Fibroblast of pulmonary artery (primary cell): ENCODE results near the gene ATG2B.
"Not testable (repeated sequence)": the region's sequence is repeated elsewhere in the genome, so short reads cannot be mapped to it uniquely, and the experiment has no call there.

Source experiments
- DNase-seq: peaks from one replicate; pipeline ENCODE4 v3.0.0-alpha.2; 2010; ENCODE audit warnings: low read depth
- H3K4me3 ChIP-seq: replicated peaks from 2 replicates; pipeline ENCODE4 v1.5.1; 2011; ENCODE audit warnings: low read depth, mild to moderate bottlenecking, control low read depth, low read length, moderate library complexity
- TF ChIP-seq, protein P1 (sequence below): IDR thresholded peaks from 2 replicates; pipeline ENCODE4 v1.5.1; 2011; ENCODE audit warnings: mild to moderate bottlenecking, control low read depth, low read length, inconsistent platforms; ENCODE audit errors: missing control alignments

The ATG2B gene

DNA sequence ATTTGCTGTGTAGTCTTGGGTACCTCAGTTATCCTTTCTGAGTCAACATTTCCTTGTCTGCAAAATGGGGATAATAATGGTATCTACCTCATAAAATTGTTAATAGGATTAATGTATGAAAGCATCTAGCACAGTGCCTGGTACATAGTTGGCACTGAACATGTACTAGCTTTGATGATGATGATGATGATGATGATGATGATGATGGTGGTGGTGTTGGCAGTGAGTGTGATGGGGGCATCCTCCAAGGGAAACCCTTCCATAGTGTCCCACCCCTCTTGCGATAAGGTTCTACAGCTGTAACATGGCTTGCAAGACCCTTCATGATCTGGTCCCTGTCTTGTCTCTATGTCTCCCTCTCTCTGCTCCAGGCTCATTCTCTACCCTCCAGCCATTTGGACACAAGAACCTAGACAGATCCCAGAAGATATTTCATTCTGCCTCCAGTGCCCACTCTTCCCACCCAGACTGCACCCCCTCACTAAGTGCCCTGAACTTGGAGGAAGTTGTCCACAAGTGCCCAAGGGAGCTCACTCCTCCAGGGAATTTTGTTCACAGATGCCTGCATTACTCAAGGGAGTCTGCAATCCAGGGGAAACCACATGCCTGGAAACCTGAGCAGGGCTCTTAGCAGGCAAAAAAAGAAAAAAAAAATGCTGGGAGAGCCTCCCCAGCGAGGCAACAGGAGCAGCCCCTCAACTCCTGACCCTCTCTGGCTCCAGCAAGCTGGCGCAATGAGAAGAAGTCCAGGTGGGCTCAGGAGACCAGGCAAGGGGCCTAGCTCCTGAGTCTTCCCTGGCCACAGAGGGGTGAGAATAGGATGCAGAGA lies 117.2 kb downstream of the ATG2B start:
- DNase-seq = no peak

DNA sequence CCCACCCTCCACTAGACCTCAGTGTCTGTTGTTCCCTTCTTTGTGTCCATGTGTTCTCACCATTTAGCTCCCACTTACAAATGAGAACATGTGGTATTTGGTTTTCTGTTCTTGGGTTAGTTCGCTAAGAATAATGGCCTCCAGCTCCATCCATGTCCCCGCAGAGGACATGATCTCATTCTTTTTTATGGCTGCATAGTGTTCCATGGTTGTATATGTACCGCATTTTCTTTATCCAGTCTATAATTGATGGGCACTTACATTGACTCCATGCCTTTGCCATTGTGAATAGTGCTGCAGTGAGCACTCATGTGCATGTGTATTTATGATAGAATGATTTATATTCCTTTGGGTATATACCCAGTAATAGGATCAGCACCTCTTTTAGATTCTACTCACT lies 118.1 kb downstream of the ATG2B start:
- not testable (repeated sequence) for H3K4me3 ChIP-seq

More for the DNA sequence above, 117.2 kb downstream of the ATG2B start:
- no peak overlapping the region for H3K4me3 ChIP-seq
- TF ChIP-seq, protein P1, sequence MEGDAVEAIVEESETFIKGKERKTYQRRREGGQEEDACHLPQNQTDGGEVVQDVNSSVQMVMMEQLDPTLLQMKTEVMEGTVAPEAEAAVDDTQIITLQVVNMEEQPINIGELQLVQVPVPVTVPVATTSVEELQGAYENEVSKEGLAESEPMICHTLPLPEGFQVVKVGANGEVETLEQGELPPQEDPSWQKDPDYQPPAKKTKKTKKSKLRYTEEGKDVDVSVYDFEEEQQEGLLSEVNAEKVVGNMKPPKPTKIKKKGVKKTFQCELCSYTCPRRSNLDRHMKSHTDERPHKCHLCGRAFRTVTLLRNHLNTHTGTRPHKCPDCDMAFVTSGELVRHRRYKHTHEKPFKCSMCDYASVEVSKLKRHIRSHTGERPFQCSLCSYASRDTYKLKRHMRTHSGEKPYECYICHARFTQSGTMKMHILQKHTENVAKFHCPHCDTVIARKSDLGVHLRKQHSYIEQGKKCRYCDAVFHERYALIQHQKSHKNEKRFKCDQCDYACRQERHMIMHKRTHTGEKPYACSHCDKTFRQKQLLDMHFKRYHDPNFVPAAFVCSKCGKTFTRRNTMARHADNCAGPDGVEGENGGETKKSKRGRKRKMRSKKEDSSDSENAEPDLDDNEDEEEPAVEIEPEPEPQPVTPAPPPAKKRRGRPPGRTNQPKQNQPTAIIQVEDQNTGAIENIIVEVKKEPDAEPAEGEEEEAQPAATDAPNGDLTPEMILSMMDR = no peak

DNA sequence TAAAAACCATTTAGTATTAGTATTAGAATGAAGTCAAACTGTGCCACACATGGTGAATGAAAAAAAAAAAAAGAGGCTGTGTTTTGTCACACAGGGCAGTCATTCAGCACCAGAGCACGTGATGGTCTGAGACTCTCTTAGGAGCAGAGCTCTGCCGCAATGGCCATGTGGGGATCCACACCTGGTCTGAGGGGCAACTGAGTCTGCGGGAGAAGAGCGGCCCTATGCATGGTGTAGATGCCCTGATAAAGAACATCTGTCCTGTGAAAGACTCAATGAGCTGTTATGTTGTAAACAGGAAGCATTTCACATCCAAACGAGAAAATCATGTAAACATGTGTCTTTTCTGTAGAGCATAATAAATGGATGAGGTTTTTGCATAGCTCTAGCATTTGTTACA lies 119.4 kb downstream of the ATG2B start:
- H3K4me3 ChIP-seq = no peak overlapping the region
- no peak for DNase-seq
- TF ChIP-seq, protein P1 = no peak

More for the DNA sequence above, 118.1 kb downstream of the ATG2B start:
- DNase-seq = not testable (repeated sequence)

DNA sequence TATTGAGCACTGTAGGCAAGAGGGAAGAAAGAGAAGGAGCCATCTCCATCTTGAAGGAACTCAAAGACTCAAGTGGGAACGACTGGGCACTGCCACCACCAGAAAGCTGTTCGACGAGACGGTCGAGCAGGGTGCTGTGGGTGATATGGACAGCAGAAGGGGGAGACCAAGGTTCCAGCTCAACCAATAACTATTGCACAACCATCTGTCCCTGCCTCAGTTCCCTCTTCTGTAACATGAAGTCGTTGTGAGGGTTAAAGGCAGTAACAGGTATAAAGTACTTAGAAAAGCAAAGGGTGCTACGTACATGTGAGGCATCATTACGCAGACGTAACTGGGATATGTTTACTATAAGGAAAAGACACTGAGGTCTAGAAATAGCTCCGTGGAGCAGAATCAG lies 121.0 kb downstream of the ATG2B start:
- DNase-seq = no peak
- TF ChIP-seq, protein P1 = no peak
- no peak overlapping the region for H3K4me3 ChIP-seq

DNA sequence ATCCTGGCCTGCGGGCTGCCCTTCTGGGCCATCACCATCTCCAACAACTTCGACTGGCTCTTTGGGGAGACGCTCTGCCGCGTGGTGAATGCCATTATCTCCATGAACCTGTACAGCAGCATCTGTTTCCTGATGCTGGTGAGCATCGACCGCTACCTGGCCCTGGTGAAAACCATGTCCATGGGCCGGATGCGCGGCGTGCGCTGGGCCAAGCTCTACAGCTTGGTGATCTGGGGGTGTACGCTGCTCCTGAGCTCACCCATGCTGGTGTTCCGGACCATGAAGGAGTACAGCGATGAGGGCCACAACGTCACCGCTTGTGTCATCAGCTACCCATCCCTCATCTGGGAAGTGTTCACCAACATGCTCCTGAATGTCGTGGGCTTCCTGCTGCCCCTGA lies 122.5 kb downstream of the ATG2B start:
- TF ChIP-seq, protein P1 = no peak
- no peak overlapping the region for H3K4me3 ChIP-seq
- DNase-seq = no peak

DNA sequence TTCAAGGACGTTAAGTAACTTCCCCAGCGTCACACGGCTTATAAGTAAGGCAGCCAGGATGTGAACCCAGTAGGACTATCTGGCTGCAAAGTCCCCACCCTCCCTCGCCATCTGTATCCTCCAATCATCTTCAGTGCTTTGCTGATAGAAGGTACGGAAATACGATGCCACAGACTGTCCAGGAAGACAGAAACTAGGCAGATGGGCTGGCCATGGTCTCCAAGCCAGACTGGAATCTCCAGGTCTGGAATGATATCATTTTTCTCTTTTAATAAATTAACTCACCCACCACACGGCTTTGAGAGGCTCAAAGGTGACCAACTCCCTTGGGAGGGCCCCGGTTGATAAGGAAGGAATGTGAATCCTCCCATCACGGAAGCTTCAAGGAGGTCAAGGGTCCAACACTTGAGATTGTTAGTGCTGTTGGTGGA lies 123.4 kb downstream of the ATG2B start:
- no peak for DNase-seq
- TF ChIP-seq, protein P1 = no peak
- H3K4me3 ChIP-seq = no peak overlapping the region

DNA sequence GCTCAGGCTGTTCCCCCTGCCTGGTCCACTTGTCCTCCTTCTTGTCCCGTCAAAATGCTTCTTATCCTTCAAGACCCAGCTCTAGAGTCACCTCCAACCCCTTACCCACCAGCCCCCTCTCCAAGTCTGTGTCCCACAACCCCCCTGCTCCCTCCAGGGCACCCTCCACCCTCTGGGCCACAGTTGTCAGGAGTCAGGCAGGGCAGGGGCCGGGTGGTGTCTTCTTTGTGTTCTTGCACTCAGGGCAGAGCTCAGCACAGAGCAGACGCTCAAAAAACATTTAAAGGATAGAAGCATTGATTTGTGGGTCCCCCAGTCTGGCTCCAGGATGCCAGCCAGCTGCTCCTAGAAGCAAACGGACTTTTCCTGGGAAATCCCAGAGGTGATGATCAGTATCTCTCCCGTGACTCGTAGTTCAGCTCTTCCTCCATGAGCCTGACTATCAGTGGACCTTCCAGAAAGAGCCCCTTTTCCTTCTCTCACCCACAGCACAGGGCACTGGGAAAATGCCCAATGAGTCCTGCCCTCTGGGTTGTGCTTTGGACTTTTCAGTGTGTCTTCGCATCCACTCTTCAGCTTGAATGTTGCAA lies 124.4 kb downstream of the ATG2B start:
- no peak for DNase-seq
- TF ChIP-seq, protein P1 = no peak
- H3K4me3 ChIP-seq = no peak overlapping the region
